Measurements from ENCODE around the gene CISD3.

CISD3 gene, protein sequence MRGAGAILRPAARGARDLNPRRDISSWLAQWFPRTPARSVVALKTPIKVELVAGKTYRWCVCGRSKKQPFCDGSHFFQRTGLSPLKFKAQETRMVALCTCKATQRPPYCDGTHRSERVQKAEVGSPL

GRCh38 chr17:38729886-38730525, at the start of gene CISD3:
TSS of gene CISD3 (plus strand) at chr17:38730341. CDS start at chr17:38730359, 18 bp downstream.
- peak; percentile 86 for DNase-seq

- DNase-seq: no peak
Measured at GRCh38 chr17:38681096-38681495, 49.0 kb upstream of the CISD3 start.

GRCh38 chr17:38685491-38685890, 44.6 kb upstream of the CISD3 start:
- DNase-seq: no peak

DNA sequence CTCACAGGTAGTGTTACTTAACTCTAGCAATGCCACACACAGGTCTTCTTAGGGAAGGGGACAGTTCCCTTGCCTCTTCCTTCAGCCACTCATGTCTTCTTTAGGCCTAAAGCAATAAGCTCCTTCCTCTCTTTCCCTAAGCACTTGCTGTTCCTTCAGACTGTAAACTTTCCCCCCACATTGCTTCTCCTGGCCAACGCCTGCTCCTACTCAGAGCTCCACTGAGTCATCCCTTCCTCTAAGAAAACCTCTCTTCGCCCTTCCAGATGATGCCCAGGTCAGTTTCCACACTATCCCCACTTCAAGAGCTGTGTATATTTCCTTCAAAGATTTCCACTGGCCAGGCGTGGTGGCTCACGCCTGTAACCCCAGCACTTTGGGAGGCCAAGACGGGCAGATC, 42.9 kb upstream of the CISD3 start:
- no peak for DNase-seq

DNA sequence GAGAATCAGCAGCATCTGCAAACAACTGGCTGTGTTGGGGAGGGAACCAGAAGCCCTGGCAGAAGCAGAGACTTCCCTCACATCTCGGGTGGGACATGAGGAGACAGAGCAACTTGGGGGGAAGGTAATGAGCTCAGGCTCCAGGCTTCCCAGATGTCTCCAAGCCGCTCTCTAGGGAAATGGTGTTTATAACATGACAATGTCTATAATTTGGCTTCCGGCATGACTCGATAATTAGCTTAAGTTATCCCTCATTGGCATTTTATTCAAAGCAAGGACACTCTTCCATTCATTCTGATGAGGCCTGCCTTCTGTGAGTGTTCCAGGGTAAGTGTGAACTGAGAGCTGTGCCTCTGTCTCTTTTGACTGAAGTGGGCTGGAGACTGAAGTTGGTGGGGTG, 39.8 kb upstream of the CISD3 start:
- DNase-seq: no peak

- no peak for DNase-seq
Measured at GRCh38 chr17:38691154-38691553, 39.0 kb upstream of the CISD3 start.

GRCh38 chr17:38693700-38694329, 36.3 kb upstream of the CISD3 start:
- no peak for DNase-seq

DNA sequence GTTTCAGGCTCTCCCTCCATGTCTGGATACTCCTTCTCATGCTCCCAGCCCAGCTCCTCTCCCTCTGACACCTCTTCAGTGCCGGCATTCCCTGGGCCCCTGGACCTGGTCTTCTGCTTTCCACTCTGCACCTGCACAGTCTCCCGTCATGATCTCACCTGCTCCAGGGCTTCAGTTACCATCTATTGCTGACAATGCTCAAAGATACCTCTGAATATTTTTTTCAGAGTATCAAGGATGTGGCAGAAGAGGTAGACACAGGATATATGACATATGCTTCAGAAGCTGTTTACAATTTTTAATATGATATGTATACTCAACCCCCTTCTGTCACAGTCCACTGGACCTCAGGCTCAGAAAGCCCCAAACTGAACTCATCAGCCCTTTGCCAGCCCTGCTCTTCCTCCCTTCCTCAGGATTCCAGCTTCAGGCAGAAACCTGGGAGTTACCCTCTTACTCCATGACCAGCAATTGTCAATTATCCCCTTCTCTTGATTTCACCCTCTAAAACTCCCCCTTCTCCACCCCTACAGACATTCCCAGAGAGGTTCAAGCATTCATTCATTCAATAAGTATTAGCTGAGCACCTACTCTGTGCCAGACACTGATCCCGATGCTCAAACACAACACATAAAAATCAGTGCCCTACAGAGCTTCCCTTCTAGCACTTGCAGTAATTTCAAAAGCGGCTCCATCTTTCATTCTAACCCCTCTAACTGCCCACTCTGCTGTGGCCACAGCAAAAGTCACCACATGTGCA, 32.9 kb upstream of the CISD3 start:
- no peak for DNase-seq

GRCh38 chr17:38698760-38699159, 31.4 kb upstream of the CISD3 start:
- no peak for DNase-seq

- peak; percentile 82 for DNase-seq
Measured at GRCh38 chr17:38701504-38702165, 28.5 kb upstream of the CISD3 start.

DNA sequence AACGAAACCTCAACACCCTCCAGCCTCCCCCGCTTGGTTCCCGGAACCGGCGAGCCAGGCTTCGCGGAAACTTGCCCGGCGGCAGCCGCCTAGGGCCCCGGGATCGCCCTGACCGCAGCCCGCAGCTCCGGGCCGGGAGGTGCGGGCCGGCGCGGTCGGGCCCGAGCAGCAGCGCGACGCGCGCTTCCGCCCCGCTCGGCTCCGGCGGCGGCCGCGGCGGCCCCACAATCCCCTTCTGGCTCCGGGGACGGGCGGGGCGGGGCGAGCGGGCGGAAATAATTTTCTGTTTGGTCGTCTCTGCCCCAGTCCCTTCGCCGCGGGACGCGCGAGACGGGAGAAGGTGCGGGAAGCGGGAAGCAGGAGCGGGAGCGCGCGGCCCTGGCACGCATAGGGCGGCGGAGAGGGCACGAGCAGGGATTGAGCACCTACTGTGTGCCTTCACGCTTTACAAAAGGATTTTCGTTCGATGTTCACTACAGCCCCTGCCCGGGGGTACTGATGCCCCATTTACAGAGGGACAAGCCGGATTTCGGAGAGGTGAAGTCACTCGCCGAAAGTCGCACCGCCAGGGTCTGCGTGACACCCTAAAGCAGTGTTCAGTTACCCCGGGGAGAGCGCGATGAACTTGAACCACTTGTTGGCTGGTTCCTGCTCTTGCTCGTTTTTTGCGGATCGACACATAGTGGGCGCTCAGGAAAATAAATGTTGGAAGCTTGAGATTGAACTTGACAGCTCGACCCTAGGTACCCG, 27.8 kb upstream of the CISD3 start:
- DNase-seq: peak; percentile 79

GRCh38 chr17:38702916-38703741, 27.0 kb upstream of the CISD3 start:
- peak; percentile 37 for DNase-seq

DNA sequence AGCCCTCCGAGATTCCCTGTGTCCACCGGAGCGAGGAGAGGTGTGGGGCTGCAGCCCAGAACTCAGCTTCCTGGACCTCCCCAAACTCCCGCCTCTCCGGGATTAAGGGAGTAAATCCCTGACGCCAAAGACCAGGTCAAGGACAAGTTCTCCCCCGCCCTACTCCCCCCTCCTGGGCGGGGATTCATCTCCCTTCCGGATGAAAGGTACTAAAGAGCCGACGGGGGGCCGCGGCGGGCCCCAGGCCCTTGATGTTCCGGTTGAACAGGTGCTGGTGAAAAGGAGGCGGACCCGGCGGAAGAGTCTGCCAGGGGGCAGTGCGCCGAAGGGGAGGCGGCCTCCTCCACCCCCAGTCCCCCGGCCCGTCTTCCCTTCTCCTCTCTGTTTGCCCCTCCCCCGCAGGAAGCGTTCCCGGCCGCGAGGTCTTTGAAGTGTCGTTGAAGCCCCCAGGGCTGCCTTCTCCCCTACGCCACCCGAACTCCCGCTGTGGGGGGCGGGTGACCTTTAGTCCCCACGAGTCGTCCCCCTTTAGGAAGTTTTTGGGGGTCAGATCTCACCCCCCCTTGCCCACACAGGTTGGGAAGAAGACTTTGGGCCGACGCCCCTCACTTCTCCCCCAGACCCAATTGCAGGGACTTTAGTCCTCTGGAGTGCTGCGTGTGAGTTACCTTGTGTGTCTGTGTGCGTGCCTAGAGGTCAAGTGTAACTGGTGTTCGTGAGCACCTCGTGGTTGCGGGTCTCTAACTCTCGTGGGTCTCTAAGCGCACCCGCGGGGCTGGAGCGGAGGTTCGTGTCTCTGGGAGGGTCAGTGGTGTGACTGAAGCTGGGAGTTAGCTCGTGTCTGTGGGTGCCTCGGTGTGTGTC, 26.2 kb upstream of the CISD3 start:
- peak; percentile 89 for DNase-seq

DNA sequence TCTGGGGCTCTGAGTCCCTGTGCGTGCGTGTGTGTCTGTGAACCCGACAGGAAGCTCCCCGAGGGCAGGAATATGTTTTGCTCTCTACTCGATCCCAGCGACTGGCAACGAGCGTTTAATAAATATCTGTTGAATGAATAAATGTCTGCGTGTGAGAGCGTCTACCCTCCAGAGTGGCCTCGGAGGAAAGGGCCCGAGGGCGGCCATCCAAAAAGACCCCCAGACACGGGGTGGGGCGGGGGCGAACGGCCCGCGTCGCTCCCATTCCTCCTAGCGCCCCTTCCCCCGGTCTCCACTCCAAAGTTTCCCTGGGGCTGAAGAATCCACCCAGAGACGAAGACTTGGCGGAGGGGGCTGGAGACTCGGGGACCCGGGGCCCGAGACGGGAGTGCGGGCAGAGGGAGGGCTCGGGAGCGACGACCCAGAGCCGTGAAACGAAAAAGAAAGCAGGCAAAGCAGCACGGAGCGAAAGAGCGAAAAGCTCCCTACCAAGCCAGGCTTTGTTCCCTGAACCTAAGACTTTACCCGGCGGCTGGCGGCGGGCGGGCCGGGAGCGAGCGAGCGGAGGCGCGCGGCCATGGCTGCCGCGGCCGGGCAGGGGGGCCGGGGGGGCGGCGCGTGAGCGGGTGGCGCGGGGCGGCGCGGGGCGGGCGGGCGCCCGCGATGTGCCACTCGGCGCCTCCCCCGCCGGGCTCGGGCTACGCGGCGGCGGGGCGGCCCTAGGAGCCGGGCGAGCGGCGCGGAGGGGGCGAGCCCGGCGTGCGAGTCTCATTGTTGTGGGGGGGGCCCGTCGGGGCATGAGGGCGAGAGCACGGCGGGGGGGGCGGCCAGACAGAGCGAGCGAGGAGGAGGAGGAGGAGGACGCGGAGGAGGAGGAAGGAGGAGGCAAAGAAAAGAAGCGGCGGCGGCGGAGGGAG, 25.3 kb upstream of the CISD3 start, which contains the start of gene MLLT6:
TSS of gene MLLT6 (plus strand) at position 668 of the 917 bp plus-strand sequence. CDS start 360 bp downstream, outside the sequence.
- peak; percentile 82 for DNase-seq

DNA sequence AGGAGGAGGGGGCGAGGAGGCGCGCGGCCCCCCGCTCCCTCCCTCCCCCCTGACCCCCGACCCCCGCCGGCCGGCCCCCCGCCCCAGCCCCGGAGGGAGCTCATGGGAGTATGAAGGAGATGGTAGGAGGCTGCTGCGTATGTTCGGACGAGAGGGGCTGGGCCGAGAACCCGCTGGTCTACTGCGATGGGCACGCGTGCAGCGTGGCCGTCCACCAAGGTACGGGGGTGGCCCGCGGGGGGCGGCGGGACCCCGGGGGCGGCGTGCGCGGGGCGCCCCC, 24.7 kb upstream of the CISD3 start:
- DNase-seq: no peak

DNA sequence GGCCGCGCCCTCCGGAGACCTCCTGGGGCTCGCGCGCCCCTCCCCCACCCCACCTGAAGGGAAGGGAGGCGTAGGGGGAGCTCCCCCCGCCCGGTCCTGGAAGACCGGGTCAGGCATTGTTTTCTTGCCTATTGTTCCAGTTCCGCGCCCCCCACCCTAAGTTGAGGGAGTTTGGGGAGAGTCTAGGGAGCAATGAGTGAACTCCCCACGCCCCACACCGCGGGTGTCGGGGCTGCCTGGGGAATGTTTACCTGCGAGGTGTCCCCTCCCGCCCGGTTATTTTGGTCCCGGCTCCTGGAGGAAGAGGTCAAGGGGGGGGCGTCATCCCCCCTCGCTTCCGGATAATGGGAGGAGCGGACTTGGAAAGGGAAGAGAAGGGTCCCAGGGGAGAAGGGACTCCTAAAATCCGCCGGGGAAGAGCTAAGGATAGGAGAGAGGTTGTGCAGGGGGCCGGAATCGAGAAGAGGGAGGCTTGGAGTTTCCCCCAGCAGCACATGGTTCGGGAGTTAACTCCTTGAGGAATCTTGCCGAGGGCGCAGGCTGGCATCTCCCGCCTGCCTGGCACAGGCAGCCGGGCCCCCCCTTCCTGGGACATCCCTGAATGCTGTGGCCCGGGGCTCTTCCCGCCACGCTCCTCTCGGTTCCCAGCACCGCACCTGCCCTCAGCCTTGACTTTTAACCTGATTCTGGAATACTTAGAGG, 24.2 kb upstream of the CISD3 start:
- peak; percentile 60 for DNase-seq

DNA sequence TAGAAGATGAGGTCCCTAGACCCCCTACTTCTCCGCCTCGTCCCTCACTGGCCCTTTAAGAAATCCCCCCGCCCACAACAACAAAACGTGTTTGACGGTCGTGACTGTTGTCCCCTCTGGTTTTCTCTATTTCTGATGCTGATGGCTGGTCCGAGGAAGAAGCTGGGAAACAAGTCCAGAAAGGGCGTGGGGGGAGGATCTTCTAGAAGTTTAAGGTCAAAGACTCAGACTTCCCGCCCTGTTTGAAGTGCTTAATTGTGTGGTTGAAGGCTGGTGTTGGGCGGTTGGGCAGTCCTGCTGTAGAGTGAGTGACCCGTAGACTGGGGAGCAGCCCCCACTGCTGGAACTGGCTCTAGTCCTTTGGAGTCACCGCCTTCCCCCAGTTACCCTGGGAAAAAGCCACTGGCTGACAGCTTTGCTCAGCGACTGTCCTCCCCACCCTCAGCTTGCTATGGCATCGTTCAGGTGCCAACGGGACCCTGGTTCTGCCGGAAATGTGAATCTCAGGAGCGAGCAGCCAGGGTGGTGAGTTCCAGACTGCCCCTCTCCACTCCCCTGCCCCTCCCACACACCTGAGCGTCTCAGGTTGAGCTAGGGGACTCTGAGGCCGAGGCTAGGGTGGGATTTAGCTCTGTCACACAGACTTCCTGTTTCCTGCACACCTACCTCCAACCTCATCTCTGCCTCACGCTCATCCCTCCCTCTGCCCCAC, 23.5 kb upstream of the CISD3 start:
- DNase-seq: peak; percentile 42

DNA sequence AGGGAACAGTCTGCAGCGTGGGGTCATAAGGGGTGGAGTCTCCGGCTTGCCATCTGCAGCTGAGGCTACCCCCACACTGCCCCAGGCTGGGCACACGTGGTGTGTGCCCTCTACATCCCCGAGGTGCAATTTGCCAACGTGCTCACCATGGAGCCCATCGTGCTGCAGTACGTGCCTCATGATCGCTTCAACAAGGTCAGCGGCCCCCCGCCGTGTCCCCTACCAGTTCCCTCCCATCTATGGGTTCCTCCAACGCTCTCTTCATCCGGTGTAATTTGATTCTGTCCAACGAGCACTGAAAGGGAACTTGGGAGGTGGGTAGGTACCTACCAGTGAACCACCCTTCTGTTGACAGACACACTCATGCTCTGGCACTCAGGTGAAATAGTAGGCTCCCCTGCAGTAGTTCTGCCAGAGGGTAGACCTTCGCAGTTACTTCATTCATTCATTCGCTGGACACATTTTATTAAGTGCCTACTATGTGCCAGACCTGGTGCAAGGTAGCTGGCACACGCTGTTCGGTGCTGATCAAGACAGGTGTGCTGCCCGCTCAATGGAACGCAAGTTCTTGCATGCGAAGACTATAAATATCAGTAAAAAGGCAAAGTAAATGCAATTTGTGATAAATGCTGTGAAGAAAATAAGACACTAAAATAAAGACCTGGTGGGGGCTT, 22.3 kb upstream of the CISD3 start:
- DNase-seq: no peak
